Measurements from ENCODE around the gene NUDT6. TPM values are rescaled to one million over a fixed set of nuclear protein-coding genes. Genes with fewer than 3 reads are reported as not detected.

NUDT6 gene
- total RNA-seq, 1 donor from 2014 or later: 4.0 TPM

- Histone ChIP-seq H4K20me1 (ENCODE audit: insufficient read depth, low read length) (no peaks in the 10 kb centered on the region), H3K27me3 (ENCODE audit: insufficient read depth, low read length) (no peaks in the 10 kb centered on the region), H3K4me3 (ENCODE audit: insufficient read depth, low read depth, low read length) (no peak overlapping the region), H3K9me3 (ENCODE audit: insufficient read depth, low read depth, low read length) (no peaks in the 10 kb centered on the region), H3K4me1 (ENCODE audit: insufficient read depth, low read length) (peaks cover 17% of the 10 kb centered on the region), H3K36me3 (ENCODE audit: insufficient read depth, low read length) (no peaks in the 10 kb centered on the region), H3K4me2 (ENCODE audit: low read length) (peak overlapping the region; percentile 28), H3K79me2 (ENCODE audit: insufficient read depth, low read length) (no peaks in the 10 kb centered on the region), H2AFZ (ENCODE audit: low read depth, low read length) (no peak overlapping the region), H3K27ac (ENCODE audit: low read depth, low read length) (no peak overlapping the region), H3K9ac (ENCODE audit: low read length) (no peak overlapping the region)
- TF ChIP-seq CTCF (IDR thresholded peaks at IDR 0.05; ENCODE audit: insufficient read depth, low read depth, low read length) (no peak), EZH2 (IDR thresholded peaks at IDR 0.05; ENCODE audit: insufficient read depth, low read length) (no peak)
- H3K27me3 Mint-ChIP-seq (ENCODE audit: low read depth, unreplicated experiment): no peaks in the 10 kb centered on the region
- peak overlapping the region; percentile 34 for H3K27ac Mint-ChIP-seq (ENCODE audit: unreplicated experiment)
- FAIRE-seq: no peak
- DNase-seq (ENCODE audit: low read depth): no peak
- H3K36me3 Mint-ChIP-seq (ENCODE audit: low read depth, unreplicated experiment): no peaks in the 10 kb centered on the region
- peaks cover 20% of the 10 kb centered on the region for H3K4me1 Mint-ChIP-seq (ENCODE audit: low read depth, unreplicated experiment)
- H3K4me3 Mint-ChIP-seq (ENCODE audit: unreplicated experiment): no peak overlapping the region
- H3K9me3 Mint-ChIP-seq (ENCODE audit: unreplicated experiment): no peaks in the 10 kb centered on the region
Measured at GRCh38 chr4:122912810-122913575, 9.4 kb downstream of the NUDT6 start.

- Histone ChIP-seq H3K36me3 (ENCODE audit: insufficient read depth, low read length) (no peaks in the 10 kb centered on the region), H3K79me2 (ENCODE audit: insufficient read depth, low read length) (no peaks in the 10 kb centered on the region), H3K27me3 (ENCODE audit: insufficient read depth, low read length) (no peaks in the 10 kb centered on the region), H3K4me2 (ENCODE audit: low read length) (no peak overlapping the region), H3K9ac (ENCODE audit: low read length) (no peak overlapping the region), H4K20me1 (ENCODE audit: insufficient read depth, low read length) (no peaks in the 10 kb centered on the region), H3K4me3 (ENCODE audit: insufficient read depth, low read depth, low read length) (no peak overlapping the region), H3K27ac (ENCODE audit: low read depth, low read length) (no peak overlapping the region), H2AFZ (ENCODE audit: low read depth, low read length) (no peak overlapping the region), H3K9me3 (ENCODE audit: insufficient read depth, low read depth, low read length) (no peaks in the 10 kb centered on the region), H3K4me1 (ENCODE audit: insufficient read depth, low read length) (peaks cover 17% of the 10 kb centered on the region)
- Mint-ChIP-seq H3K4me3 (ENCODE audit: unreplicated experiment) (no peak overlapping the region), H3K9me3 (ENCODE audit: unreplicated experiment) (no peaks in the 10 kb centered on the region), H3K4me1 (ENCODE audit: low read depth, unreplicated experiment) (peaks cover 20% of the 10 kb centered on the region), H3K36me3 (ENCODE audit: low read depth, unreplicated experiment) (no peaks in the 10 kb centered on the region), H3K27ac (ENCODE audit: unreplicated experiment) (no peak overlapping the region), H3K27me3 (ENCODE audit: low read depth, unreplicated experiment) (no peaks in the 10 kb centered on the region)
- DNase-seq (ENCODE audit: low read depth) (peak; percentile 18), FAIRE-seq (no peak)
- TF ChIP-seq EZH2 (IDR thresholded peaks at IDR 0.05; ENCODE audit: insufficient read depth, low read length) (no peak), CTCF (IDR thresholded peaks at IDR 0.05; ENCODE audit: insufficient read depth, low read depth, low read length) (no peak)
Measured at GRCh38 chr4:122911588-122911987, 10.8 kb downstream of the NUDT6 start.

GRCh38 chr4:122909683-122910082, 12.7 kb downstream of the NUDT6 start:
- H2AFZ ChIP-seq (ENCODE audit: low read depth, low read length): no peak overlapping the region
- Mint-ChIP-seq H3K27me3 (ENCODE audit: low read depth, unreplicated experiment) (no peaks in the 10 kb centered on the region), H3K4me1 (ENCODE audit: low read depth, unreplicated experiment) (peaks cover 17% of the 10 kb centered on the region), H3K4me3 (ENCODE audit: unreplicated experiment) (no peak overlapping the region), H3K36me3 (ENCODE audit: low read depth, unreplicated experiment) (no peaks in the 10 kb centered on the region), H3K27ac (ENCODE audit: unreplicated experiment) (no peak overlapping the region), H3K9me3 (ENCODE audit: unreplicated experiment) (no peaks in the 10 kb centered on the region)
- H3K27me3 ChIP-seq (ENCODE audit: insufficient read depth, low read length): no peaks in the 10 kb centered on the region
- H3K79me2 ChIP-seq (ENCODE audit: insufficient read depth, low read length): no peaks in the 10 kb centered on the region
- no peaks in the 10 kb centered on the region for H4K20me1 ChIP-seq (ENCODE audit: insufficient read depth, low read length)
- H3K9ac ChIP-seq (ENCODE audit: low read length): no peak overlapping the region
- H3K36me3 ChIP-seq (ENCODE audit: insufficient read depth, low read length): no peaks in the 10 kb centered on the region
- no peak for TF ChIP-seq CTCF (IDR thresholded peaks at IDR 0.05; ENCODE audit: insufficient read depth, low read depth, low read length)
- no peak for TF ChIP-seq EZH2 (IDR thresholded peaks at IDR 0.05; ENCODE audit: insufficient read depth, low read length)
- H3K4me1 ChIP-seq (ENCODE audit: insufficient read depth, low read length): peaks cover 11% of the 10 kb centered on the region
- no peaks in the 10 kb centered on the region for H3K9me3 ChIP-seq (ENCODE audit: insufficient read depth, low read depth, low read length)
- FAIRE-seq: no peak
- H3K27ac ChIP-seq (ENCODE audit: low read depth, low read length): no peak overlapping the region
- H3K4me2 ChIP-seq (ENCODE audit: low read length): no peak overlapping the region
- no peak for DNase-seq (ENCODE audit: low read depth)
- no peak overlapping the region for H3K4me3 ChIP-seq (ENCODE audit: insufficient read depth, low read depth, low read length)

All from astrocyte (in vitro differentiated cells and primary cell).